ENCODE measurements around the gene RBM47.
"Not testable (repeated sequence)": the region's sequence is repeated elsewhere in the genome, so short reads cannot be mapped to it uniquely, and the experiment has no call there.

Gene RBM47

DNA sequence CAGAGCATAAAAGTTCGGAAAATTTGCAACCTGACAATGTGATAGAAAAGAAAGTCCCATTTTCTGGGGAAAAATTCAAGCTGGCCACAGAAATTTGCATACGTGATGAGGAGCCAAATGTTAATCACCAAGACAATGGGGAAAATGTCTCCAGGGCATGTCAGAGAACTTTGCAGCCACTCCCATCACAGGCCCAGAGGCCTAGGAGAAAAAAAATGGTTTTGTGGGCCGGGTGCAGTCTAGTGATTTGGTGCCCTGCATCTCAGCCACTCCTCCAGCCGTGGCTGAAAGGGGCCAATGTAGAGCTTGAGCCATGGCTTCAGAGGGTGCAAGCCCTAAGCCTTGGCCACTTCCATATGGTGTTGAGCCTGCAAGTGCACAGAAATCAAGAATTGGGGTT, 223.3 kb downstream of the RBM47 start:
- DNase-seq (ENCODE audit: low read depth): no peak

- DNase-seq (ENCODE audit: low read depth): no peak
Observed at GRCh38 chr4:40405193-40405592, 224.5 kb downstream of the RBM47 start.

- DNase-seq (ENCODE audit: low read depth): no peak
Observed at GRCh38 chr4:40403081-40403480, 226.6 kb downstream of the RBM47 start.

GRCh38 chr4:40402556-40402955, 227.1 kb downstream of the RBM47 start:
- no peak for DNase-seq (ENCODE audit: low read depth)

- no peak for DNase-seq (ENCODE audit: low read depth)
Observed at GRCh38 chr4:40401631-40402030, 228.0 kb downstream of the RBM47 start.

DNA sequence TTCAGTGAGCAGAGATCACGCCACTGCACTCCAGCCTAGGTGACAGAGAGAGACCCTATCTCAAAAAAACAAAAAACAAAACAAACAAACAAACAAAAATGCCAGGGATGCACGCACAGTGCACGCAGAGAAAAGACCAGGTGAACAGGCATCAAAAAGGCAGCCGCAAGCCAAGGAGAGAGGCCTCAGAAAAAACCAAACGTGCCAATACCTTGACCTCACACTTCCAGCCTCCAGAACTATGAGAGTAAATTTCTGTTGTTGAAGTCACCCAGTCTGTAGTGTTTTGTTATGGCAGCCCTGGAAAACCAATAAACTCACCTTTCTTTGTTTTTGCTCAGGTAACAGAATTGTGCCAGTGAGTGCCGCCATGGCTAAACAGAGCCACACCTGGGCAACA, 228.6 kb downstream of the RBM47 start:
- DNase-seq (ENCODE audit: low read depth): no peak

DNA sequence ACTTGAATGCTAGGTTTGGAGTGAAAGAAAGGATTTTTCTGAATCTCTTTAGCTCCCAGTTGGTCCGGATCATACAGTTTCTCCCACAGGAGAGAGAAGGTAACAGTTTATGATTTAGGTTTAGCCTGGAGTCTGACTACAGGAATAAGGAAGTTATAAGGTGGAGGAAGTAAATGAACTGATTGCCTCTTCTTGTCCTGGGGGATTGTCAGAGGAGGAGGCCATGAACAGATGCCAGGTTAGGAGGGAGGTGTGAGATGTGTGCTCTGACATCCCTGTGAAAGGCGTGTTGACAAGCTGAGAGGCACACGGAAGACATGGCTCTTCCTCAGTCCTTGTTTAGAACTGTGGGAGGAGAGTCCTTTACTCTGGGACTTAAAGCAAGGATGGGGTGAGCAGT, 230.1 kb downstream of the RBM47 start:
- DNase-seq (ENCODE audit: low read depth): no peak

DNA sequence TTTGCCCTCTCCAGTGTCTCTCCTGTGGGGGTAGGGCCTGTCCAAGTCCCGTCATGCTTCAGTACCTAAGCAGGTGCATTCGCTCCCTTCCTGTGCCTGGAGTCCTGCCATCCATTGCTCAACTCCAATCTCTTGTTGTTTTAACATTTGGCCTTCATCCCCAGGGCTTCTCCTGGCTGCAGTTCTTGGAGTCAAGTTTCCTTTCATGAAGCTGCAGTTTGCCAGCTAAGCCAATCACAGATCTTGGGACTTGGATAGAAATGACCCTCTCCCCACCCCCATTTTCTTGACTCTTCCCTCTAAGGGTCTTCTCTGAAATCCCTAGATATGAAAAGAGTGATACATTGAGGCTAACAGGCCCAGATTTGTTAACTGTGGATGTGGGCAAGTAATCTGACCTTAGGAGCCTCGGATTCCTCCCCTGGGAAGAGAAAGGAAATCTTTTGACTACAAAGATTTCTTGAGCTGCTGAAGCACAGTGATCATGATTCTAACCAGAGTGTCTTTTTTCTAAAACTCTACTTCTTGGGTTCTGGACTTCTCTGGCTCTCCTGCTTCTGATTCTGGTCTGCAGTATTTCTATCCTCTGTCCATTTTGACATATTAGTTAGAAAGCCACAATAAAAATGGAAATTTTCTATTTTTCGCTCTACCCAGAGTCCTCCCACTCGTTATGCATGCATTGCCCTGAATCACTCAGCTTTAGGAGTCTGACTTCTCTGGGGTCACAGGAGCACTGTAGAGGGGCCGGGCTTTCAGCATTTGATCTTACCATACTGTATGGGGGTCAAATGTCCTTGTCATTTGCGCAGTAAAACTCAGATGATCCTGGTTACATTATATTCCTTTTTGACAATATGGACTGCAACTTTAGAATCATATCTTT, 233.5 kb downstream of the RBM47 start:
- DNase-seq (ENCODE audit: low read depth): no peak

DNA sequence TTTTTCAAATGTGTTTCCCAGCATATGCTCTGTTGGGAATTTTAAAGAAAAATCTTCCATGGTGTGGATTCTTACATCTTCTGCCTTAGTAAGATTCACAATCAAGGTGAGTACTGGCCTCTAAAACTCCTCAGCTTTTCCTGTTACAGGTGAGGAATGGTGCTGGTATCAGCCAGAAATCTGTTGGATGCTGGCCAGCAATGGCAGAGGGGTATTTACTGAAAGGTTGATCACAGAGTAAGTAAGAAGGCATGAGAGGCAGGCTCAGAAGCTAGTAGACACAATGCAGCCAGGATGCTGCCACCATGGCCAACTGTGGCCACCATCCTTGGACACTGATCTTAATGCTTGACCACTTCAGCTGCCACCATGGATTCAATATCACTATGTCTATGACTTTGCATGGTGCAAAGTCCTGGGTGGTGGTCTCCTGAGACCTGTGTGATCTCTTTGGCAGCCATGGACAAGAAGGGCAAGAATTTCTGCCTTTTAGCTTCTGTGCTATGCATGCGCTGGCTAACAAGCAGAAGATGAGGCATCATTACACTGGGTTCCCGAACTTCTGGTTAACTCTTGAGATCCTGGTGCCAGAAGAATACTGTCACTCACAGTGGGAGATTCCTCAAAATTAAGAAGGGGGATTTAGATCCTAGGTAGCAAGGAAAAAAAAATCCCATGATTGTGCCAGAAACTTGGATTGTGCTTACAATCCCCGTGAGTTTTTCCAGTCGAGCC, 234.3 kb downstream of the RBM47 start:
- no peak for DNase-seq (ENCODE audit: low read depth)

DNA sequence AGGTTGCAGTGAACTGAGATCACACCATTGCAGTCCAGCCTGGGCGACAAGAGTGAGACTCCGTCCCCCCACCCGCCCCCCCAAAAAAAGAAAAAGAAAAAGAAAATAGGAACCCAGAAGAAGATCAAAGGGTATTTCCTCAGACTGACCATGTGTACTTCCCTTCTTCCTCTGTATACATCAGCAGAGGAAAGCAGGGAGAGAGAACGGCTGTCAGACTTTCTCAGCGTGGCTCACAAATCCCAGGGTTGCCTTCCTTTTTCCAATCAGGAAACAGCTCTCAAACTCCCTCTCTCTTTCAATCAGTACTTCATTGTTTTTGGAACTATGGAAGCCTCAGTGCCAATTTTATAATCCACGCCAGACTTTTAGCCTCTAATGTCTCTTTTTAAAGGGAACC, 235.4 kb downstream of the RBM47 start:
- DNase-seq (ENCODE audit: low read depth): no peak

DNA sequence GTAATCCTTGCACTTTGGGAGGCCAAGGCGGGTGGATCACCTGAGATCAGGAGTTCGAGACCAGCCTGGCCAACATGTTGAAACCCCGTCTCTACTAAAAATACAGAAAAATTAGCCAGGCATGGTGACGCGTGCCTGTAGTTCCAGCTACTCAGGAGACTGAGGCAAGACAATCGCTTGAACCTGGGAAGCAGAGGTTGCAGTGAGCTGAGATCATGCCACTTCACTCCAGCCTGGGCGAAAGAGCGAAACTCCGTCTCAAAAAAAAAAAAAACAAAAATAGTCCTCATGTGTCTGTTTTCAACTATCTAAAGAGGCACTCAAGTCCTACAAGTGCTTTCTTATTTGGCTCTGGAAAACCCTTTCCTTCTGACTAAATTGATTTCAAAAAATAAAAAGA, 237.4 kb downstream of the RBM47 start:
- not testable (repeated sequence) for DNase-seq (ENCODE audit: low read depth)

DNA sequence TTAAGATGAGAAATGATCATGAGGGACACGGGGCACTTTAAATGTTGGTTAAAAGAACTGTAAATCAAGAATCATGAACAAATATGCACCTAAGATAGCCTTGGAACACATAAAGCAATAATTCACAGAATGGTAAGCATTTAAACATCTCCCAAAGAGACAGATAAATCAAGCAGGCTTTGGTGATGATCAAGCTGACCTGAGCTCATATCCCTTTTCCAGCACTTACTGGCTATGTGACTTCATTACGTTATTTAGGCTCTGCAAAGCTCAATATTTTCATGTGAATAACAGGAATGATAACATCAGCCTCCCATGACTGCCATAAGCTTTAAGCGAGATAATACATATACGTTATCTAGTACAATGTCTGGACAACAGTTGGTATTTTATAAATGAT, 239.7 kb downstream of the RBM47 start:
- DNase-seq (ENCODE audit: low read depth): no peak

DNA sequence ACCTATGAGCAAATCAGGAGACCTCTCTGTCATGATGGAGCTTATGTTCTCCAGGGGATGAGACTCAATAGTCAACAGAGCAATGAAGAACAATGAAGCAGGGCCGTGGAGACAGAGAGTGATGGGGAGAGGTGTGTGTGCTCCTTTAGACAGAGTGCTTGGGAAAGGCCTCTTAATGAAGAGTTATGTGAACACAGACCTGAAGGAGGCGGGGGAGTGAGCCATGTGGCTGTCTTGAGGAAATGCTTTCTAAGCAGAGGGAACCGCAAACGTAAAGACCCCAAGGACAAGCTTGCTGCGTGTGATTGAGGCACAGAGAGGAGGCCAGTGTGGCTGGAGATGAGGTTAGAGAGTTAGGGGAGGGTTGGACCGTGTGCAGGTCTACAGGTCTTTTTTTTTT, 241.4 kb downstream of the RBM47 start:
- DNase-seq (ENCODE audit: low read depth): no peak

DNA sequence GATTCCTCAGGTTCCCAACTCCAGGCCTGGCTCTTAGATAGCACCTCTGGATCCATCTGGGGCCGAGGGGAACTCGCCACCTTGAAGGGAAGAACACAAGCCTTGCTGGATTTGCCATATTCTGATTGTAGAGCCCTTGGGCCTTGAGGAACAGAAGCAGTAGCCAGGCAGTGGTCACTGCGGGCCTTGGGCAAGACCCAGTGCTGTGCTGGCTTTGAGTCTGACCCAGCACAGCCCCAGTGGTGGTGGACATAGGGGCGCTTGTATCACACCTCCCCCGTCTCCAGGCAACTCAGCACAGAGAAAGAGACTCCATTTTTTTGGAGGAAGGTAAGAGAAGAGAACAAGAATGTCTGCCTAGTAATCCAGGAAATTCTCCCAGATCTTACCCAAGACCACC, 249.0 kb downstream of the RBM47 start:
- no peak for DNase-seq (ENCODE audit: low read depth)

GRCh38 chr4:40379248-40379647, 250.4 kb downstream of the RBM47 start:
- DNase-seq (ENCODE audit: low read depth): no peak

DNA sequence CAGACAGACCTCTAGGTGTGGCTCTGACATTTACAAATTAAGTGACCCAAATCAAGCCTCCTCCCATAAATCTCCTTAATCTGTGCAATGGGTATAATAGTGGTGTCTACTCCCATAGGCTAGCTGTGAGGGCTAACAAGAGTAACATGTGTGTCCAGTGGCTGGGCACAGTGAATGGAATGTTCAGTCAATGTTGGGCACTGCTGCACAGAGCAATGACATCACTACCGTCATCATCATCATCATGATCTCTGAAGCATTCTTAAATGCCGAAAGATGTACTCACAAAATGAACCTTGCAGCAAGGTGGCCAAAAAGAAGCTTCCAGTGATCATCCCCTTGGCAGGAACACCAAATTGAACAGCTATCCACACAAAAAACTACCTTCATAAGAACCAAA, 251.0 kb downstream of the RBM47 start:
- no peak for DNase-seq (ENCODE audit: low read depth)

DNA sequence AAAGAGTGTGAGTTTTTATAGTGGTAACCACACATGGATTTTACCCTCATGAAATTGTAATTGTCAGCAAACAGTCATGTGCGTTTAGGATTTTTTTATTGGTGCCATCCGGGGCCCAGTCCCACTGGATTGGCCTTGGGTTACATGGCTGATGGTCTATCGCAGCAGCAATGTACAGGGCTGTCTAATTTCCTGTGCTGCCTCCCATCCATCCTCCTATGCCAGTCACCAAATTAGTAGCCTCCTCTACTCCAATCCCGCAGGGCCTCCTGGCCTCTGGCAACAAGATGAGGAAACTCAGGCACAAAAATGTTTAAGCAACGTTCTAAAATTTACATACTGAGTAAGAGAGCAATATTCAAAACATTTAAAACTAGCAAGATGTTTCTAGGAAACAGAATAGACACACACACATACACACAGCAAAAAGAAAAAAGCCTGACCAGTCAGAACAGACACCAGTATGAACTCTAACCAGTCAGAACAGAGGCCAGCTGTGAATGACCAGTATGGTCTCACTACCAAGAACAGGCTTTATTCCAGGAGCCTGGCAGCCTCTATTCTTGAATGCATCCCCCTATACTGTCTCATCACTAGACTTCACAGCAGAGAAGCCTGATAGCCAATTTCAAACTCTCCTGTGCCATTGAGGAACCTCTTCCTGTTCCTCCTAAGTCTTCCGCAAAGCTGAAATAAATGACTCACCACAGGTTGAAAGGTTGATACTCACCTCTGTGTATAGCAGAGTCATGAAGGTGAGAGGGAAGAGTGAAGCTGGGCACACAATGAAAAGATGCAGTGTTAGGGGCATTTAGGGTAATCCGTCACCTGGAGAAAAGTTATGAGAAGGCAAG, 251.9 kb downstream of the RBM47 start:
- DNase-seq (ENCODE audit: low read depth): no peak

GRCh38 chr4:40375620-40376019, 254.0 kb downstream of the RBM47 start:
- no peak for DNase-seq (ENCODE audit: low read depth)

- DNase-seq (ENCODE audit: low read depth): no peak
Observed at GRCh38 chr4:40375095-40375494, 254.6 kb downstream of the RBM47 start.

DNA sequence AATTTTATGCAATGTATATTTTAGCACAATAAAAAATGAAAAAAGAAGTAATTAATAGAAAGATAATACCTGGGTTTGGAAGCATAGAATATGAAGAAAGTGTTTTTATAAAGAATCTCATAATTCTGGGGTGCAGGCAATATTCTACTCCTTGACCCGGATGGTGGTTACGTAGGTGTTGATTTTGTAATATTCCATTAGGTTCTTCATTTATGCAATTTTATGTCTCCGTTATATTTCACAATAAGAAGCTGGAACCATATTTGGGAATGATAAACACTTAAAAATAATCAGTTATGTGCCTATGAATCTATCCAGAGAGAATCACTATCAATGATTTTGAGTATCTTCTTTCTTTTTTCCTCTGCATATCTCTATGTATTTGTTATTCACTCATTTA, 256.0 kb downstream of the RBM47 start:
- no peak for DNase-seq (ENCODE audit: low read depth)

All from GM04504 (cell line).